Measurements from ENCODE around the gene DSCAML1.

Gene DSCAML1

GRCh38 chr11:117443266-117444186, 353.5 kb downstream of the DSCAML1 start:
- DNase-seq (ENCODE audit: low read depth) = no peak

DNA sequence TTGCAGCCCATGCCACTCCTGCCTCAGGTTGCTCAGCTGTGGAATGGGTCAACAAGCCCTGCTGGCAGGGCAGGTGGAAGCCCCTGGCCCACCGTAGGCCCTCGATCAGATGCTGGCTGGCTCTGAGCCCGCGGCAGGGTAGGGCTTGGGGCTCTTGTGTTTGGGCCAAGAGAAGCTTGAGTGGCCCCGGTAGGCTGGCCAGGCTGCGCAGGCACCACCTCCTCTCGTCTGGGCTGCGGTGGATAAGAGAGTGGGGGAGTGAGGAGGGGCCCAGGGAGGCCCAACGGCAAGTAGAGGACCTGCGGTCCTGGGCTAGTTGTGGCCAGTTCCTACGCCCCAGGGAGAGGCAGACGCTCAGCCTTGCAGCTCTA, 354.2 kb downstream of the DSCAML1 start:
- no peak for DNase-seq (ENCODE audit: low read depth)

GRCh38 chr11:117442049-117442868, 354.8 kb downstream of the DSCAML1 start:
- DNase-seq (ENCODE audit: low read depth) = no peak

DNA sequence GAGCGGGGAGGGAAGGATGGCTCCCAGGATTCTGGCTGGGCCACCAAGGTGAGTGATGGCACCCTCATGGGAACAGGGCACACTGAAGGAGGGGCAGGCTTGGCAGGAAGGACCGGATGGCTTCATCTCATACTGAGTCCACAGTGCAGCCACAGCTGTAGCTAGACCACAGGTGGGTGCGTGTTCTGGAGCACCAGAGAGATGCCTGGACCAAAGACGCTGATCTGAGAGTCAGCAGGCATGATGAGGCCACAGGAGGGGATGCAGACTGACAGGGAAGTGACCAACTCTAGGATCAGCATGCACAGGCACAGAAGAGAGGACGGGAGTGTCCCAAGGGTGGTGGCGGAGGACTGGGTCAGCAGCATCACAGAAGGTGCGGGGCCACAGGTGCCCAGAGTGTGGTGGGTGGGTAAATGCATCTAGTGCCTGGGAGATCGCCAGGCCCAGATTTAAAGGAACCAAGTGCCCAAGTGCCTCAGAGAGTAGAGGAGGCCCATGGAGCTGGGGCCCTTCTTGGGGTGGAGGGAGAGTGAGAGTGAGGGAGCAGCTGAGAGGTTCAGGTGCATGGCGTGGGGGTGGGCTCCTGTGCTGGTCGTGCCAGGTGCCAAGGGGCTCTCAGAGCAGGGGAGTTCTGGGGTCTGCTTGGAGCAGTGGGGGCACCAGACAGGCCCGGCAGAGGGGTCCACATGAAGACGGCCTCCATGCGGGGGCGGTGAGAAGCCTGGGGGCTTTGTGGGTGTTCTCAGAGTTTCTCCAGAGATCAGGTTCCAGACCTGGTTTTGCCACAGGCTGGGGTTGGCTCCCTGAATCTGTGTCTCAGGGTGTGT, 355.7 kb downstream of the DSCAML1 start:
- no peak for DNase-seq (ENCODE audit: low read depth)

GRCh38 chr11:117440258-117440657, 356.8 kb downstream of the DSCAML1 start:
- DNase-seq (ENCODE audit: low read depth) = no peak

GRCh38 chr11:117439256-117439655, 357.8 kb downstream of the DSCAML1 start:
- no peak for DNase-seq (ENCODE audit: low read depth)

DNA sequence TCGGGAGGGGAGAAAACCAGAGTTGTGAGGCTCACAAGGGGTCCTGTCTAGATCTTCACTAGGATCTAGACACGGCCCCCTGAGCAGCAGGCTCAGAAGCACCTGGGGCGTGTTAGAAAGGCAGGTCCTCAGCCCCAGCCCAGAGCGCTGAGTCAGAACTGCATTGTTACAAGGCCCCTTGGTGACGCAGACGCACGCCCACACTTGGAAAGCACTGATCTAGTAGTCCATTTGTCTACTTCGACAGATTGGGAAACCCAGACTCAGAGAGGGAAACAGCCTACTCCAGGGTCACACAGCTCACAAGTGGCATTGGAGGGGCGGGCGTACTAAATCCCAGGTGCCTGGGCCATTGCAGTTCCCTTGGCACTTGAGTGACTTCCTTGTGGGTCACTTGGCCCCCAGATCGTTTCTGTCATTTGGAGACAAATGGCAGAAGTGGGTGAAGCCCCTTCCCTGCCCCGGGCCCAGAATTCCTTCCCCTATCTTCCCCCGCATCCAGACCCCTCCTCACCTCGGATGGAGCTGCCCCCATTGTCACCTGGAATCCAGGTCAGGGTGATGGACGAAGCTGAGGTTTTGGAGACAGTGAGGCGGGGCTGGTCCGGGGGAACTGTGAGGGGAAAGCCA, 358.5 kb downstream of the DSCAML1 start:
- DNase-seq (ENCODE audit: low read depth) = no peak

DNA sequence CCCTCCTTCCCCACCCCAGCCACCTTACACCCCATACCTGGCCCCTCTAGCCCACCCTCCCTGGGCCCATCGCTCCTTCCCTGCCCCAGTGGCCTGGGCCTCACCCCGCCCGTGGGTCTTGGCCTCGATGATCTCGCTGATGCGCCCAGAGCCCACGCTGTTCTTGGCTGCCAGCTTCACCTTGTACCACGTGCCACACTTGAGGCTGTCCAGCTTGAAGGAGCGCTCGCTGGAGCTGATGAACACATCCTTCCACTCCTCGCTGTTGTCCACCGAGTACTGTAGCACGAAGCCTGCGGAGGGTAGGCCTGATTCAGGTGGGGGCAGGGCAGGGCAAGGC, 359.3 kb downstream of the DSCAML1 start:
- DNase-seq (ENCODE audit: low read depth) = no peak

GRCh38 chr11:117437041-117437790, 359.8 kb downstream of the DSCAML1 start:
- DNase-seq (ENCODE audit: low read depth) = no peak

- no peak for DNase-seq (ENCODE audit: low read depth)
These were observed 361.7 kb downstream of the DSCAML1 start for GRCh38 chr11:117435326-117435725.

- DNase-seq (ENCODE audit: low read depth) = no peak
These were observed 362.5 kb downstream of the DSCAML1 start for GRCh38 chr11:117434481-117434880.

DNA sequence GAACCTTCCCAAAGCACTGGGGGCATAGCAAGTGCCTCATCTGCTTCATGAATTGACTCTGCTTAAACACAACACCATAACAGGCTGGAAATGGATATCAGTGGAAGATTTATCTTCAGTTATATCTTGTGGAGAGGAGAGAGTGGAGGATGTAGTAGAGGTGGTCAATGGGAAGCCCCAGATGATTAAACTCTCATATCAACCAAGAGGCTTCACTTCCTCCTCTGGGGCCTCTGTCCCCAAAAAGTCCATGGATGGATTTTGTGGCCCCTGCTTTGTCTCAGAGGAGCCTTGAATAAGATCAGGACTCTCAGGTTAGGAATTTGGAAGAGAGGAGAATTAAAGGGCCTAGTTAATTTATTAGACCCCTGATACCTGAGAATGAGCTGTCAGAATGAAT, 363.3 kb downstream of the DSCAML1 start:
- no peak for DNase-seq (ENCODE audit: low read depth)

- DNase-seq (ENCODE audit: low read depth) = no peak
These were observed 365.6 kb downstream of the DSCAML1 start for GRCh38 chr11:117431436-117431835.

GRCh38 chr11:117430293-117430955, 366.6 kb downstream of the DSCAML1 start:
- no peak for DNase-seq (ENCODE audit: low read depth)

GRCh38 chr11:117428856-117429229, 368.2 kb downstream of the DSCAML1 start:
- DNase-seq (ENCODE audit: low read depth) = no peak

DNA sequence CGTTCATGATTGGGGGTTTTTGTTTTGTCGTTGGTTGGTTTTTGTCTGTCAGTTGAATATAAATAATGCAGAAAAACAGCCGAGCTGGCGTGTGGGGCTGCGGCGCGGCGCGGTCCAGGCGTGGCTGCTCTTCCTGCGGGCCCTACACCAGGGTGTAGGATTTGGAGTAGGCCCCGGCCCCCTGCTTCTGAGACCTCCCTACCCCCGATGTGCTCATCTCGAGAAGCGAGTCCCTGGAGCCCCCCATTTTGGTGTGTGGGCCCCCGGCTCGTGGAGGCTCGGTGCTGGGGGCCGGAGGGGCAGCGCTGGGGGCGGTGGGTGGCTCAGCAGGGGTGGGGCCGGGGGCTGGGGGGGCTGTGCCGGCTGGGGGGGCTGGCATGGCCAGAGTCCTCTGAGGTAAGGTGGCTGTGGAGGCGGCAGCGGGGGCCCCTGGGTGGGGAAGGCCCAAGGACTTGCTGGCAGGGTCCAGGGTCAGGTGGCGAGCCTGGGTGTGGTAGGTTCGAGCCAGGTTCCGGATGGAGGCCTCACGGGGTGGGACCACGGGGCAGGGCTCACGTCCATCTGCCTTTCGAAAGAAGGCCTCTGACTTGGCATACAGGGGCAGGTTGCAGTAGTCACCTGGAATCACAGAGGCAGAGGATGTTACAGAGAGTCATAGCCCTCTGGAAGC, 368.7 kb downstream of the DSCAML1 start:
- no peak for DNase-seq (ENCODE audit: low read depth)

DNA sequence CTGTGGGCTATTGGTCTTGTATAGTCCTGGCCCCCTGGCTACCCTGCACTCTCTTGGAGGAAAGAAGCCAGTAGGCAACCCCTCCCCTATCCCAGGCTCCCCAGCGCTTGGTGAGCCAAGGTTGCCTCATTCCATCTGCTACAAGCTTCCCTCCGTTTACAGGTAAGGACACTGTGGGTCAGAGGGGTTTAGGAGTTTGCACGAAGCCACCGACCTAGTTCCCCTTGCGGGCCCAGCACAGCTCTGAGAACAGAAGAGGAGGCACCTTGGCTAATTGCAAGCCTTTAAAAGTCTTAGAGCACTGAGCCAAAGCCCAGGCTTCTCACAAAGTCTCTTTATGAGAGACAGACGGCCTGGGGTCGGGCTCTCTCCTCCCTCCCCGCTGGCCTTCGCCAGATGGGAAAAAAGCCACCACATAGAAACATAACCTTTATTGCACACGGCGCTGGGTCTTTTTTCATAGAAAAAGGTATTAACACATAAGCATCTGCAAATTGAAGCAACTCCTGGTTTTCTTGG, 369.6 kb downstream of the DSCAML1 start:
- no peak for DNase-seq (ENCODE audit: low read depth)

DNA sequence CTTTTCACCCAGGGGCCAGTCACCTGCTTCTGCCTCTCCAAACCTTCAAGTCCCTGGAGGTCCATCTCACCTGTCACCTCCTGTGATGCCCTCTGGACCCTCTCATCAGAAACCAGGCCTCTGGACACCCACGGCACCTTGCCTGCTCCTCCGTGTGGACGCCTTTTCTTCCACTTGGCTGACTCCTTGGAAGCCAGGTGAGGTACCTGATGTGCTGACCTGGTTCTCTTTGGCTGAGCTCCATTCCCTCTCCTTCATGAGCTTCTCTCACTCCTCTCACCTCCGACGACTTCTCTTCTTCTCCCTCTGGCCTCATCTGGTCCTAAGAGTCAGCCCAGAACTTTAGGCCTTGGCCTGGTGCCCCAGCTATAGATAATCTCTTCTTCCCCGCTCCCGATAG, 370.1 kb downstream of the DSCAML1 start:
- DNase-seq (ENCODE audit: low read depth) = no peak

DNA sequence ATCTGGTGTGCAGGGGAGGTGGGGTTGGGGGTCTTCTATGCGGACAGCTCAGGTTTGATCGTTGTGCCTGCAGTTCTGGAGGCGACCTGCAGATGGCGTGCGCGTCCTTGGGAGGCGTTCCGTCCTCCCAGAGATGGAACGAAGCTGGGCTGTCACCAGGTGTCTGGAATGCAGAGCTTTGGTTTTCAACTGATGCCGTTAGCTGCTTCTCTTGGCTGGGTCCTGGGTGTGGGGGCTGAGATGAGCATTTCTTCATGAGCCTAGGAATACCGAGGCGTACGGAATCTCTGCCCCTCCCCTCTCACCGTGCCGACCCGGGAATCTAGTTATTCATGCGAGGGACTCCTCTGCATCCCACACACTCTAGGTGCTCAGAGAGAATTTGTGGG, 370.7 kb downstream of the DSCAML1 start:
- DNase-seq (ENCODE audit: low read depth) = no peak
